OCI-LY7 (cell line): ENCODE measurements around the gene TMEM89.

Experiments
- CTCF ChIP-seq: fragments of 200-600 bp; sonication (generic); conservative IDR thresholded peaks from 2 replicates; pipeline ENCODE4 v1.5.1; 2014; ENCODE audit warnings: mild to moderate bottlenecking, antibody characterized with exemption, low read length, moderate library complexity, mixed read lengths
- EZH2phosphoT487 ChIP-seq: fragments of 200-600 bp; sonication (generic); IDR thresholded peaks from 2 replicates; pipeline ENCODE4 v1.6.1; 2018; ENCODE audit warnings: low read depth, borderline replicate concordance, mild to moderate bottlenecking, mixed run types, antibody characterized with exemption, low read length, moderate library complexity, mixed read lengths

- no peak for TF ChIP-seq CTCF
- TF ChIP-seq EZH2phosphoT487: no peak
Measured at GRCh38 chr3:48585411-48585810, 36.2 kb downstream of the TMEM89 start.
